GM19438 (cell line): Measurements from ENCODE around the gene INMT.

Experiments used
- ATAC-seq: cut with Tn5 transposase; IDR thresholded peaks from one replicate; pipeline ENCODE4 v1.9.1; 2021; ENCODE audit warnings: low read depth; ENCODE audit not compliant: unreplicated experiment

The INMT gene

DNA sequence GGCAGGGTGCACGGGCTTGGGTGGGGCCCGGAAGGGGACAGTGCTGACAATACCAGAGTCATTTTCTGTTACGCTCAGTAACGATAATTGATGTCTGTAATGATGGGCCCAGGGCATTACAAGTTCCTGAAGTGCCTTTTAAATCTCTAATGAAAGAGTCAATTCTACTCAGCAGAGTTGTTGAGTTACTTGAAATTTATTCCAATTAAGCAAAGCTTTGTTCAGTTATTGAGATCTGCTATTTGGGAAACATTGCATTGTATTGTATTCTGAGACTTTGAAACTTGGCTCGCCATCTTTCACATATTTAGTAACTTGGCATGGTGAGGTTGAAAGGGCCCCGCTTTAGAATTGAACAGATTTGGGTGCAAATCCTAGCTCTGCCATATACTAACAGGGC is 54.0 kb downstream of the INMT start:
- ATAC-seq, result no peak
